GM23338 (cell line): ENCODE results near the gene CEMIP2. TPM values are rescaled to one million over a fixed set of nuclear protein-coding genes. Genes with fewer than 3 reads are reported as not detected.

Source experiments
- ATAC-seq: fragments of 200-7000 bp; cut with Tn5 transposase; 3 replicates; pipeline ENCODE4 v1.9.1; 2020
- DNase-seq: peaks from one replicate; pipeline ENCODE4 v3.0.0-alpha.2; 2015; ENCODE audit warnings: low spot score
- H2AFZ ChIP-seq: fragments of 200-600 bp; sonication (generic); 2 replicates; pipeline ENCODE4 v1.8.0; 2016; ENCODE audit warnings: antibody characterized with exemption, mild to moderate bottlenecking, moderate library complexity
- H3F3A ChIP-seq: fragments of 200-600 bp; sonication (generic); replicated peaks from 2 replicates; pipeline ENCODE4 v1.8.0; 2017; ENCODE audit warnings: antibody characterized with exemption, mixed run types, low read depth
- H3K27ac ChIP-seq: fragments of 200-600 bp; sonication (generic); 2 replicates; pipeline ENCODE4 v1.6.1; 2016; ENCODE audit warnings: low read depth
- H3K27me3 ChIP-seq: fragments of 200-600 bp; sonication (generic); 2 replicates; pipeline ENCODE4 v1.8.0; 2016; ENCODE audit warnings: mild to moderate bottlenecking, mixed run types, moderate library complexity; ENCODE audit not compliant: insufficient read depth
- H3K36me3 ChIP-seq: fragments of 200-600 bp; sonication (generic); 2 replicates; pipeline ENCODE4 v1.8.0; 2016; ENCODE audit warnings: mild to moderate bottlenecking; ENCODE audit not compliant: insufficient read depth
- H3K4me1 ChIP-seq: fragments of 200-600 bp; sonication (generic); 2 replicates; pipeline ENCODE4 v1.8.0; 2016; ENCODE audit warnings: mild to moderate bottlenecking, moderate library complexity; ENCODE audit not compliant: insufficient read depth
- H3K4me2 ChIP-seq: fragments of 200-600 bp; sonication (generic); 2 replicates; pipeline ENCODE4 v1.7.1; 2017; ENCODE audit warnings: mixed run types
- H3K4me3 ChIP-seq: fragments of 200-600 bp; sonication (generic); 2 replicates; pipeline ENCODE4 v1.6.1; 2016; ENCODE audit warnings: mixed run types
- H3K79me2 ChIP-seq: fragments of 200-600 bp; sonication (generic); replicated peaks from 2 replicates; pipeline ENCODE4 v1.8.0; 2017; ENCODE audit warnings: mild to moderate bottlenecking; ENCODE audit not compliant: insufficient read depth
- H3K9me2 ChIP-seq: fragments of 200-600 bp; sonication (generic); 2 replicates; pipeline ENCODE4 v1.8.0; 2017; ENCODE audit not compliant: insufficient read depth
- H4K20me1 ChIP-seq: fragments of 200-600 bp; sonication (generic); replicated peaks from 2 replicates; pipeline ENCODE4 v1.8.0; 2017; ENCODE audit warnings: mild to moderate bottlenecking; ENCODE audit not compliant: insufficient read depth
- H3K27ac Mint-ChIP-seq: 2 replicates; pipeline ENCODE4 v1.8.0; 2020; ENCODE audit warnings: inconsistent platforms, mild to moderate bottlenecking, moderate library complexity, mixed read lengths
- H3K27me3 Mint-ChIP-seq: 3 replicates; pipeline ENCODE4 v1.8.0; 2022; ENCODE audit warnings: low read depth, mild to moderate bottlenecking, moderate library complexity, mixed read lengths, inconsistent platforms; ENCODE audit not compliant: insufficient read depth, poor library complexity
- H3K36me3 Mint-ChIP-seq: 3 replicates; pipeline ENCODE4 v1.8.0; 2021; ENCODE audit warnings: low read depth, mild to moderate bottlenecking, inconsistent platforms, moderate library complexity, mixed read lengths
- H3K4me1 Mint-ChIP-seq: 3 replicates; pipeline ENCODE4 v1.8.0; 2020; ENCODE audit warnings: mild to moderate bottlenecking, inconsistent platforms, mixed read lengths
- H3K4me3 Mint-ChIP-seq: 3 replicates; pipeline ENCODE4 v1.8.0; 2021; ENCODE audit warnings: moderate library complexity, mild to moderate bottlenecking, inconsistent platforms, mixed read lengths
- H3K9me3 Mint-ChIP-seq: 3 replicates; pipeline ENCODE4 v1.8.0; 2020; ENCODE audit warnings: moderate library complexity, mild to moderate bottlenecking, inconsistent platforms, mixed read lengths
- CREB1 ChIP-seq: fragments of 250-450 bp; sonication (Bioruptor Pico); IDR thresholded peaks from 2 replicates; pipeline ENCODE4 v1.5.0; 2020; ENCODE audit warnings: low read depth, mild to moderate bottlenecking, moderate library complexity
- ETS1 ChIP-seq: IDR thresholded peaks from 2 replicates; pipeline ENCODE4 v1.6.1; 2016; ENCODE audit warnings: antibody characterized with exemption
- EZH2 ChIP-seq: fragments of 200-600 bp; sonication (generic); IDR thresholded peaks from one replicate; pipeline ENCODE4 v1.8.0; 2017; ENCODE audit warnings: antibody characterized with exemption, mild to moderate bottlenecking, low read depth; ENCODE audit not compliant: unreplicated experiment
- EZH2phosphoT487 ChIP-seq: fragments of 200-600 bp; sonication (generic); IDR thresholded peaks from one replicate; pipeline ENCODE4 v1.8.1; 2018; ENCODE audit warnings: antibody characterized with exemption; ENCODE audit not compliant: unreplicated experiment
- JUNB ChIP-seq: IDR thresholded peaks from one replicate; pipeline ENCODE4 v1.6.1; 2016; ENCODE audit warnings: antibody characterized with exemption; ENCODE audit not compliant: unreplicated experiment
- NANOG ChIP-seq: IDR thresholded peaks from 2 replicates; pipeline ENCODE4 v1.6.1; 2016; ENCODE audit warnings: antibody characterized with exemption, borderline replicate concordance
- POLR2AphosphoS5 ChIP-seq: IDR thresholded peaks from 2 replicates; pipeline ENCODE4 v1.6.1; 2016; ENCODE audit warnings: antibody characterized with exemption, low read depth
- REST ChIP-seq: IDR thresholded peaks from one replicate; pipeline ENCODE4 v1.6.1; 2018; ENCODE audit warnings: antibody characterized with exemption; ENCODE audit not compliant: unreplicated experiment
- STAT1 ChIP-seq: IDR thresholded peaks from one replicate; pipeline ENCODE4 v1.6.1; 2016; ENCODE audit warnings: antibody characterized with exemption; ENCODE audit not compliant: unreplicated experiment
- ZNF114 ChIP-seq: fragments of 250-450 bp; sonication (Bioruptor Pico); IDR thresholded peaks from 2 replicates; pipeline ENCODE4 v1.5.0; 2020; ENCODE audit warnings: mild to moderate bottlenecking, moderate library complexity
- ZNF331 ChIP-seq: fragments of 250-450 bp; sonication (Bioruptor Pico); IDR thresholded peaks from 2 replicates; pipeline ENCODE4 v1.5.0; 2020; ENCODE audit warnings: low read depth, mild to moderate bottlenecking, moderate library complexity
- ZNF462 ChIP-seq: fragments of 250-450 bp; sonication (Bioruptor Pico); IDR thresholded peaks from 2 replicates; pipeline ENCODE4 v1.5.0; 2020; ENCODE audit warnings: mild to moderate bottlenecking, moderate library complexity
- polyA plus RNA-seq: library from polyadenylated mRNA; unstranded; fragments of >200 nt; fragmentation: Nextera tagmentation; extraction: Ambion mirVana; gene quantifications from 2 replicates; pipeline ENCODE4 v1.2.1, GENCODE V29; 2016
- total RNA-seq: library from RNA; depleted of rRNA; stranded (reverse); fragments of >200 nt; shearing (Covaris generic); gene quantifications from 2 replicates; pipeline ENCODE4 v1.2.3, GENCODE V29; 2014
- TF ChIP-seq, protein P1 (sequence below), 2 experiments: fragments of 200-600 bp in 1 of 2; sonication (generic) in 1 of 2; conservative IDR thresholded peaks; 2 replicates each; pipeline versions ENCODE4 v1.5.1 to v1.6.1; 2016 to 2017; ENCODE audit warnings: antibody characterized with exemption in 2 of 2, low read depth in 2 of 2, mild to moderate bottlenecking in 2 of 2, moderate library complexity in 1 of 2

CEMIP2 gene
- total and polyA plus RNA-seq, 2 experiments from 2014 or later, result 23.0 to 76.7 TPM

GRCh38 chr9:71737455-71737854 is 30.9 kb downstream of the CEMIP2 start:
- Histone ChIP-seq H3F3A (no peaks in the 10 kb centered on the region), H4K20me1 (peaks cover 4% of the 10 kb centered on the region; the same call in 1 of the 2 replicates), H3K9me2 (no peaks in the 10 kb centered on the region), H2AFZ (no peak overlapping the region), H3K79me2 (peaks cover 42% of the 10 kb centered on the region), H3K27me3 (no peaks in the 10 kb centered on the region), H3K27ac (no peak overlapping the region), H3K36me3 (no peaks in the 10 kb centered on the region), H3K4me3 (no peak overlapping the region), H3K4me2 (no peak overlapping the region), H3K4me1 (no peaks in the 10 kb centered on the region; the same call in 1 of the 2 replicates)
- ATAC-seq, result no peak
- Mint-ChIP-seq H3K27me3 (no peaks in the 10 kb centered on the region), H3K4me3 (no peak overlapping the region), H3K27ac (no peak overlapping the region), H3K4me1 (peaks cover 8% of the 10 kb centered on the region; the same call in 2 of the 3 replicates), H3K9me3 (no peaks in the 10 kb centered on the region), H3K36me3 (peaks cover 57% of the 10 kb centered on the region)
- no peak for DNase-seq
- no peak for TF ChIP-seq ZNF114
- TF ChIP-seq EZH2phosphoT487, result no peak
- no peak for TF ChIP-seq ETS1
- TF ChIP-seq EZH2, result no peak
- TF ChIP-seq CREB1 (CRISPR knock-in tag), result no peak
- no peak for TF ChIP-seq STAT1
- TF ChIP-seq, protein P1, sequence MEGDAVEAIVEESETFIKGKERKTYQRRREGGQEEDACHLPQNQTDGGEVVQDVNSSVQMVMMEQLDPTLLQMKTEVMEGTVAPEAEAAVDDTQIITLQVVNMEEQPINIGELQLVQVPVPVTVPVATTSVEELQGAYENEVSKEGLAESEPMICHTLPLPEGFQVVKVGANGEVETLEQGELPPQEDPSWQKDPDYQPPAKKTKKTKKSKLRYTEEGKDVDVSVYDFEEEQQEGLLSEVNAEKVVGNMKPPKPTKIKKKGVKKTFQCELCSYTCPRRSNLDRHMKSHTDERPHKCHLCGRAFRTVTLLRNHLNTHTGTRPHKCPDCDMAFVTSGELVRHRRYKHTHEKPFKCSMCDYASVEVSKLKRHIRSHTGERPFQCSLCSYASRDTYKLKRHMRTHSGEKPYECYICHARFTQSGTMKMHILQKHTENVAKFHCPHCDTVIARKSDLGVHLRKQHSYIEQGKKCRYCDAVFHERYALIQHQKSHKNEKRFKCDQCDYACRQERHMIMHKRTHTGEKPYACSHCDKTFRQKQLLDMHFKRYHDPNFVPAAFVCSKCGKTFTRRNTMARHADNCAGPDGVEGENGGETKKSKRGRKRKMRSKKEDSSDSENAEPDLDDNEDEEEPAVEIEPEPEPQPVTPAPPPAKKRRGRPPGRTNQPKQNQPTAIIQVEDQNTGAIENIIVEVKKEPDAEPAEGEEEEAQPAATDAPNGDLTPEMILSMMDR (conservative IDR thresholded peaks at IDR 0.05; ENCODE audit: low read depth in 2 of 2), result no peak
- TF ChIP-seq ZNF462 (CRISPR knock-in tag), result no peak
- TF ChIP-seq REST, result no peak
- TF ChIP-seq JUNB, result no peak
- no peak for TF ChIP-seq POLR2AphosphoS5
- TF ChIP-seq NANOG, result no peak
- no peak for TF ChIP-seq ZNF331 (CRISPR knock-in tag)
